Measurements from ENCODE around the gene NFAT5.

DNA sequence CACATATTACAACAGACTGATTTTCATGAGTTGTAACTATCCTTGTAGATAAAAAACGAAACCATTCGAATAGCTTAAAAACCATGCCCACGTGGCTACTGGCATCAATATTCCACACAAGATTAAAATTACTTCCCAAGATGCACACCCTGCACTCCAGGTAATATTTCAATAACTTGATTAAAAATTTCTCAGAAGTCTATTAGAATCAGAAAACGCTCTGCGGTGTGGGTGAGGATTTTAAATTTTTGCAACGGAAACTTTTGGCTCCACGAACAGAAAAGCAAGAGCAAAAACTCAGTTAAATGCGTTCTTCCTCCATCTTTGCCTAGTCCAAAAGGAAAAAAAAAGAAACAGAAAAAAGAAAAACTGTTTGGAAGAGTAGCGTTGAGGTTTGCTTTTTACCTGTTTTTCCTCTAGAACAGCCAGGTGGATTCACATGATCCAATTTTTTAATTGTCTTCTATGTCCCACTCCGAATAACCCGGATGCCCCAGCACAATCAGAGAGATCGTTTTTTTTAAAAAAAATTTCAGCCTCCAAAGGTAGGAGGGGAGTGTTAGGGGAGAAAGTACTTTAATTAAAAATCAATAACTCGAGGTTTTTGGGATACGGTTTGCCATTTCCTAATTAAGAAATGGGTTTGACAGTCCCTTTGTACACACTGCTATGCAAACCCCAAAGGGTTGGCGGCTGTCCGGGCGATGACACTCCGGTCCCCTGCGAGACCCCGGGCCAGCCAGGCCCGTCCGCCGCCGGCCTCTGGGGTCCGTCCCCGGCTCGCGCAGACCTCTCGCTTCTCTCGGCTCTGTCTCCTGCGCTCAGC lies 708 bp upstream of the NFAT5 start:
- TF ChIP-seq, protein P1, sequence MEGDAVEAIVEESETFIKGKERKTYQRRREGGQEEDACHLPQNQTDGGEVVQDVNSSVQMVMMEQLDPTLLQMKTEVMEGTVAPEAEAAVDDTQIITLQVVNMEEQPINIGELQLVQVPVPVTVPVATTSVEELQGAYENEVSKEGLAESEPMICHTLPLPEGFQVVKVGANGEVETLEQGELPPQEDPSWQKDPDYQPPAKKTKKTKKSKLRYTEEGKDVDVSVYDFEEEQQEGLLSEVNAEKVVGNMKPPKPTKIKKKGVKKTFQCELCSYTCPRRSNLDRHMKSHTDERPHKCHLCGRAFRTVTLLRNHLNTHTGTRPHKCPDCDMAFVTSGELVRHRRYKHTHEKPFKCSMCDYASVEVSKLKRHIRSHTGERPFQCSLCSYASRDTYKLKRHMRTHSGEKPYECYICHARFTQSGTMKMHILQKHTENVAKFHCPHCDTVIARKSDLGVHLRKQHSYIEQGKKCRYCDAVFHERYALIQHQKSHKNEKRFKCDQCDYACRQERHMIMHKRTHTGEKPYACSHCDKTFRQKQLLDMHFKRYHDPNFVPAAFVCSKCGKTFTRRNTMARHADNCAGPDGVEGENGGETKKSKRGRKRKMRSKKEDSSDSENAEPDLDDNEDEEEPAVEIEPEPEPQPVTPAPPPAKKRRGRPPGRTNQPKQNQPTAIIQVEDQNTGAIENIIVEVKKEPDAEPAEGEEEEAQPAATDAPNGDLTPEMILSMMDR (IDR thresholded peaks at IDR 0.05), result peak in 1 of 6 experiments; percentile 12
- TF ChIP-seq POLR2A (IDR thresholded peaks at IDR 0.05), result no peak
